ENCODE results near the gene ZNF839.
"Not testable (repeated sequence)": the region's sequence is repeated elsewhere in the genome, so short reads cannot be mapped to it uniquely, and the experiment has no call there.

ZNF839 gene

DNA sequence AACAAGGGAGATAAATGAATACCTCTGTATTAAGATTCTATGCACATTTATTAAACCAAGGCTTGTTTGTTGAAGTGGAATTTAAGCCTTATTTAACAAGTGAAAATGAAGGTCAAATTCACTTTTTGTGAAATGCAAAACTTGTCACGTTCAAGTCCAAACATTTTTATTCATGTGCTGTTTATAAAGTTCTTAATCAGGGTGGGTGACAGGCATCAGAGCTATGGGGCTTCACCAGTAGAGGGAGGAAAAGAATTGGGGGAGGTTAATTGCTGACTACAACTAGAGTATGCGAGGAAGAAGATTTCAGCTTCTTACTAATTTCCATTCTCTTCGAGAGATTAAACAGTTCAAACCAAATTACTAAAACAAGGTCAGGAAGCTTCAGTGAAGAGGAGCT is 24.3 kb upstream of the ZNF839 start (continued):
- TF ChIP-seq, protein P1, sequence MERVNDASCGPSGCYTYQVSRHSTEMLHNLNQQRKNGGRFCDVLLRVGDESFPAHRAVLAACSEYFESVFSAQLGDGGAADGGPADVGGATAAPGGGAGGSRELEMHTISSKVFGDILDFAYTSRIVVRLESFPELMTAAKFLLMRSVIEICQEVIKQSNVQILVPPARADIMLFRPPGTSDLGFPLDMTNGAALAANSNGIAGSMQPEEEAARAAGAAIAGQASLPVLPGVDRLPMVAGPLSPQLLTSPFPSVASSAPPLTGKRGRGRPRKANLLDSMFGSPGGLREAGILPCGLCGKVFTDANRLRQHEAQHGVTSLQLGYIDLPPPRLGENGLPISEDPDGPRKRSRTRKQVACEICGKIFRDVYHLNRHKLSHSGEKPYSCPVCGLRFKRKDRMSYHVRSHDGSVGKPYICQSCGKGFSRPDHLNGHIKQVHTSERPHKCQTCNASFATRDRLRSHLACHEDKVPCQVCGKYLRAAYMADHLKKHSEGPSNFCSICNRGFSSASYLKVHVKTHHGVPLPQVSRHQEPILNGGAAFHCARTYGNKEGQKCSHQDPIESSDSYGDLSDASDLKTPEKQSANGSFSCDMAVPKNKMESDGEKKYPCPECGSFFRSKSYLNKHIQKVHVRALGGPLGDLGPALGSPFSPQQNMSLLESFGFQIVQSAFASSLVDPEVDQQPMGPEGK (CRISPR knock-in tag; IDR thresholded peaks at IDR 0.05; ENCODE audit: borderline replicate concordance): no peak
- TF ChIP-seq ZNF565 (CRISPR knock-in tag; conservative IDR thresholded peaks at IDR 0.05; ENCODE audit: low read depth) (no peak), ZC3H10 (CRISPR knock-in tag; IDR thresholded peaks at IDR 0.05) (no peak), ZNF8 (CRISPR knock-in tag; IDR thresholded peaks at IDR 0.05) (no peak)

DNA sequence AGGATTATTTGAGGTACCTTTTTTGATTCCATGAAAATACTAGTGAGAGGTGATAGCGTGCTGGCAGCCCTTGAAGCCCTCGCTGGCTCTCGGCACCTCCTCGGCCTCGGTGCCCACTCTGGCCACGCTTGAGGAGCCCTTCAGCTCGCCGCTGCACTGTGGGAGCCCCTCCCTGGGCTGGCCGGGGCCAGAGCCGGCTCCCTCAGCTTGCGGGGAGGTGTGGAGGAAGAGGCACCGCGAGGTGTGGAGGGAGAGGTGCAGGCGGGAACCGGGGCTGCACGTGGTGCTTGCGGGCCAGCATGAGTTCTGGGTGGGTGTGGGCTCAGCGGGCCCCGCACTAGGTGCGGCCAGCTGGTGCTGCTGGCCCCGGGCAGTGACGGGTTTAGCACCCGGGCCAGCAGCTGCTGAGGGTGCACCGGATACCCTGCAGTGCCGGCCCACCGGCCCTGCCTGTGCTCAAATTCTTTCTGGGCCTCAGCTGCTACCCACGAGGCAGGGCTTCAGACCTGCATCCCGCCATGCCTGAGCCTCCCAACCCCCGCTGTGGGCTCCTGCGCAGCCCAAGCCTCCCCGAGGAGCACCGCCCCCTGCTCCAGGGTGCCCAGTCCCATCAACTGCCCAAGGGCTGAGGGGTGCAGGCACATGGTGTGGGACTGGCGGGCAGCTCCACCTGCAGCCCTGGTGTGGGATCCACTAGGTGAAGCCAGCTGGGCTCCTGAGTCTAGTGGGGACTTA is 21.9 kb upstream of the ZNF839 start:
- TF ChIP-seq ZC3H10 (CRISPR knock-in tag; IDR thresholded peaks at IDR 0.05) (no peak), BACH2 (CRISPR knock-in tag; IDR thresholded peaks at IDR 0.05; ENCODE audit: borderline replicate concordance) (no peak), CSDC2 (CRISPR knock-in tag; IDR thresholded peaks at IDR 0.05) (no peak), ESRRG (CRISPR knock-in tag; IDR thresholded peaks at IDR 0.05) (no peak)
- no peak for ATAC-seq

DNA sequence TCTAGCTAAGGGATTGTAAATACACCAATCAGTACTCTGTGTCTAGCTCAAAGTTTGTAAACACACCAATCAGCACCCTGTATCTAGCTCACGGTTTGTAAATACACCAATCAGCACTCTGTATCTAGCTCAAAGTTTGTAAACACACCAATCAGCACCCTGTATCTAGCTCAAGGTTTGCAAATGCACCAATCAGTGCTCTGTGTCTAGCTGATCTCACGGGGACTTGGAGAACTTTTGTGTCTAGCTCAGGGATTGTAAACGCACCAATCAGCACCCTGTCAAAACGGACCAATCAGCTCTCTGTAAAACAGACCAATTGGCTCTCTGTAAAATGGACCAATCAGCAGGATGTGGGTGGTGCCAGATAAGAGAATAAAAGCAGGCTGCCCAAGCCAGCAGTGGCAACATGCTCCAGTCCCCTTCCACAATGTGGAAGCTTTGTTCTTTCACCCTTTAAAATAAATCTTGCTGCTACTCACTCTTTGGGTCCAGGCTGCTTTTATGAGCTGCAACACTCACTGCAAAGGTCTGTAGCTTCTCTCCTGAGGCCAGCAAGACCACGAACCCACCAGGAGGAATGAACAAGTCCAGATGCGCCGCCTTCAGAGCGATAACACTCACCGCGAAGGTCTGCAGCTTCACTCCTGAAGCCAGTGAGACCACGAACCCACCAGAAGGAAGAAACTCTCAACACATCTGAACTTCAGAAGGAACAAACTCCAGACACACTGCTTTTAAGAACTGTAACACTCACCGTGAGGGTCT is 21.1 kb upstream of the ZNF839 start:
- not testable (repeated sequence) for ATAC-seq

DNA sequence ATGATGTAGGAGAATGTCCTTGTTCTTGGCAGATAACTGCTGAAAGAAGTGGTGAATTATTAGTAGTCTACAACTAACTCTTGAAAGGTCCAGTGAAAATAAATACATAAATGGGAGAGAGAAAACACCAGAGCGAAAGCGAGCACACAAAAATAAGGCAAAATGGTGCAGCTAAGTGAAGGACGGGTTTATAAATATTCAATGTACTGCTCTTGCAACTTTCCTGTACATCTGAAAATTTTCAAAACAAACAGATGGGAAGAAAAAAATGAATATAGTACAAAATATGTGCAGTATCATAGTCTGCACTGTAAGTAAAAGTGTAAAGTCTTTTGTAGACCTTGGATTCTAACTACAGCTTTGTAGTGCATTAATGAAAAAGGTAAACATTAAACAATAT is 15.9 kb upstream of the ZNF839 start:
- TF ChIP-seq, protein P1 (CRISPR knock-in tag; IDR thresholded peaks at IDR 0.05; ENCODE audit: borderline replicate concordance): no peak
- TF ChIP-seq ZFP3 (CRISPR knock-in tag; IDR thresholded peaks at IDR 0.05) (no peak), ZNF565 (CRISPR knock-in tag; conservative IDR thresholded peaks at IDR 0.05; ENCODE audit: low read depth) (no peak), GLIS3 (CRISPR knock-in tag; IDR thresholded peaks at IDR 0.05) (no peak), BACH2 (CRISPR knock-in tag; IDR thresholded peaks at IDR 0.05; ENCODE audit: borderline replicate concordance) (no peak), OSR1 (CRISPR knock-in tag; IDR thresholded peaks at IDR 0.05) (no peak), ISL1 (CRISPR knock-in tag; IDR thresholded peaks at IDR 0.05) (no peak), ZNF70 (CRISPR knock-in tag; IDR thresholded peaks at IDR 0.05) (no peak), PPARA (CRISPR knock-in tag; IDR thresholded peaks at IDR 0.05; ENCODE audit: borderline replicate concordance) (no peak), ESRRG (CRISPR knock-in tag; IDR thresholded peaks at IDR 0.05) (no peak)
- TF ChIP-seq, protein P2, sequence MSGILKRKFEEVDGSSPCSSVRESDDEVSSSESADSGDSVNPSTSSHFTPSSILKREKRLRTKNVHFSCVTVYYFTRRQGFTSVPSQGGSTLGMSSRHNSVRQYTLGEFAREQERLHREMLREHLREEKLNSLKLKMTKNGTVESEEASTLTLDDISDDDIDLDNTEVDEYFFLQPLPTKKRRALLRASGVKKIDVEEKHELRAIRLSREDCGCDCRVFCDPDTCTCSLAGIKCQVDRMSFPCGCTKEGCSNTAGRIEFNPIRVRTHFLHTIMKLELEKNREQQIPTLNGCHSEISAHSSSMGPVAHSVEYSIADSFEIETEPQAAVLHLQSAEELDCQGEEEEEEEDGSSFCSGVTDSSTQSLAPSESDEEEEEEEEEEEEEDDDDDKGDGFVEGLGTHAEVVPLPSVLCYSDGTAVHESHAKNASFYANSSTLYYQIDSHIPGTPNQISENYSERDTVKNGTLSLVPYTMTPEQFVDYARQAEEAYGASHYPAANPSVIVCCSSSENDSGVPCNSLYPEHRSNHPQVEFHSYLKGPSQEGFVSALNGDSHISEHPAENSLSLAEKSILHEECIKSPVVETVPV (CRISPR knock-in tag; IDR thresholded peaks at IDR 0.05): no peak
- TF ChIP-seq, protein P3, sequence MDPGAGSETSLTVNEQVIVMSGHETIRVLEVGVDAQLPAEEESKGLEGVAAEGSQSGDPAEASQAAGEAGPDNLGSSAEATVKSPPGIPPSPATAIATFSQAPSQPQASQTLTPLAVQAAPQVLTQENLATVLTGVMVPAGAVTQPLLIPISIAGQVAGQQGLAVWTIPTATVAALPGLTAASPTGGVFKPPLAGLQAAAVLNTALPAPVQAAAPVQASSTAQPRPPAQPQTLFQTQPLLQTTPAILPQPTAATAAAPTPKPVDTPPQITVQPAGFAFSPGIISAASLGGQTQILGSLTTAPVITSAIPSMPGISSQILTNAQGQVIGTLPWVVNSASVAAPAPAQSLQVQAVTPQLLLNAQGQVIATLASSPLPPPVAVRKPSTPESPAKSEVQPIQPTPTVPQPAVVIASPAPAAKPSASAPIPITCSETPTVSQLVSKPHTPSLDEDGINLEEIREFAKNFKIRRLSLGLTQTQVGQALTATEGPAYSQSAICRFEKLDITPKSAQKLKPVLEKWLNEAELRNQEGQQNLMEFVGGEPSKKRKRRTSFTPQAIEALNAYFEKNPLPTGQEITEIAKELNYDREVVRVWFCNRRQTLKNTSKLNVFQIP (CRISPR knock-in tag; IDR thresholded peaks at IDR 0.05; ENCODE audit: borderline replicate concordance, low read depth): no peak
- TF ChIP-seq, protein P4, sequence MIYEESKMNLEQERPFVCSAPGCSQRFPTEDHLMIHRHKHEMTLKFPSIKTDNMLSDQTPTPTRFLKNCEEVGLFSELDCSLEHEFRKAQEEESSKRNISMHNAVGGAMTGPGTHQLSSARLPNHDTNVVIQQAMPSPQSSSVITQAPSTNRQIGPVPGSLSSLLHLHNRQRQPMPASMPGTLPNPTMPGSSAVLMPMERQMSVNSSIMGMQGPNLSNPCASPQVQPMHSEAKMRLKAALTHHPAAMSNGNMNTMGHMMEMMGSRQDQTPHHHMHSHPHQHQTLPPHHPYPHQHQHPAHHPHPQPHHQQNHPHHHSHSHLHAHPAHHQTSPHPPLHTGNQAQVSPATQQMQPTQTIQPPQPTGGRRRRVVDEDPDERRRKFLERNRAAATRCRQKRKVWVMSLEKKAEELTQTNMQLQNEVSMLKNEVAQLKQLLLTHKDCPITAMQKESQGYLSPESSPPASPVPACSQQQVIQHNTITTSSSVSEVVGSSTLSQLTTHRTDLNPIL (CRISPR knock-in tag; IDR thresholded peaks at IDR 0.05; ENCODE audit: low read depth): no peak
- no peak for ATAC-seq
